ENCODE measurements around the gene C6orf47. TPM values are rescaled to one million over a fixed set of nuclear protein-coding genes. Genes with fewer than 3 reads are reported as not detected.

The C6orf47 gene
- total and polyA plus RNA-seq, 2 of the 8 experiments (the other 6 are each of a cell fraction or from before 2014, with no cell fraction given): 4.7 to 14.6 TPM

DNA sequence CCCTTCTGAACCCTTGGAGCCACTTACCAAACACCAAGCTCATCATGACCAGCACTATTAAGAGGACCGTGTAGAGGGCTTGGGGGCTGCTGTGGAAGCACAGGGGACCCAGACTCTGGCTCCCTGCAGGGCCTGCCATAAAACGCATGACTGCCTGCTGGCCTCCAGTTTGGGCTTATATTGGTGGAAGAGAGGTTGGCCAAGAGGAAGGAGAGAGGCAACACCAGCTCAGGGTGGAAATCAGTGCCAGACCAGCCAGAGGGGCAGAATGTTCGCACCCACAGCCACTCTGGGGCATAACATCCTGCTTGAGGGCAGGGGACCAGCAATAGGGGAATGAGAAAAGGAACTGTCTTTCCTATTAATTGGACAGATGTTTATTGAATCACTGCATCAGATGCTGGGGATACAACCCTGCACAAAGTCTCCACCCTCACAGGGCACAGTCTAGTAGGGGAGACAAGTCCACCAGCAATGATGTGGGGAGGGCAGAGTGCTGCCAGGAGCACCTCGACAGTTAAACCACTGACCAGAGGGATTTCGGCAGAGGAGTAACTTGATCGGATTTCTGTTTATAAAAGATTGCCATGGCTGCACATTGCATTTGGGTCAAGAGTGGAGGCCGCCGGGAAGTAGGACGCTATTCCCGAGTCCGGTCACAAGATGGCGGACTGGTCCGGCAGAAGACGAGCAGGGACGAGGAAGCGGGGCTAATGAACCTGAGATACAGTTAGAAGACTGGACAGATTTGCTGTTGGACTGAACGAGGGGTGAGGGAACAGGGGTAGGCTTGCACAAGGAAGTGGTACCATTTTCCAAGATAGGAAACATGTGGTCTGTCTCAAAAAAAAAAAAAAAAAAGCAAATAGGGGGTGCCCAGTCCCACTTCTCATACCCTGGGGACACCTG lies 19.9 kb upstream of the C6orf47 start, which contains the start of gene LY6G5C (continued):
- peak; percentile 90 to 96 for TF ChIP-seq RAD21 (IDR thresholded peaks at IDR 0.05 in 1 of 2, conservative IDR thresholded peaks at IDR 0.05 in 1 of 2; ENCODE audit: low read depth in 2 of 2, low read length in 2 of 2)
- peak; percentile 80 for TF ChIP-seq YY1 (IDR thresholded peaks at IDR 0.05; ENCODE audit: low read depth, low read length)
